Vagina (tissue), 2 donors: ENCODE data around the gene NME8.

Source experiments
- POLR2A ChIP-seq, 2 donors: fragments of 450-650 bp; IDR thresholded peaks; one replicate each; pipeline ENCODE4 v1.6.1; 2017; ENCODE audit warnings: antibody characterized with exemption in 2 of 2, mild to moderate bottlenecking in 2 of 2, moderate library complexity in 2 of 2
- POLR2AphosphoS5 ChIP-seq, 2 donors: sonication (generic); formaldehyde crosslinking; IDR thresholded peaks; one replicate each; pipeline ENCODE4 v1.9.0; 2017; ENCODE audit warnings: antibody characterized with exemption in 2 of 2, mild to moderate bottlenecking in 2 of 2, low read depth in 1 of 2; ENCODE audit not compliant: insufficient read depth in 1 of 2
- TF ChIP-seq, protein P1 (sequence below), 3 experiments: fragments of 450-650 bp in 2 of 3; fragments of 200-600 bp in 1 of 3; sonication (generic) in 1 of 3; IDR thresholded peaks; one replicate each; pipeline ENCODE4 v1.5.1; 2017 to 2019; ENCODE audit warnings: antibody characterized with exemption in 3 of 3, mild to moderate bottlenecking in 2 of 3, moderate library complexity in 2 of 3

DNA sequence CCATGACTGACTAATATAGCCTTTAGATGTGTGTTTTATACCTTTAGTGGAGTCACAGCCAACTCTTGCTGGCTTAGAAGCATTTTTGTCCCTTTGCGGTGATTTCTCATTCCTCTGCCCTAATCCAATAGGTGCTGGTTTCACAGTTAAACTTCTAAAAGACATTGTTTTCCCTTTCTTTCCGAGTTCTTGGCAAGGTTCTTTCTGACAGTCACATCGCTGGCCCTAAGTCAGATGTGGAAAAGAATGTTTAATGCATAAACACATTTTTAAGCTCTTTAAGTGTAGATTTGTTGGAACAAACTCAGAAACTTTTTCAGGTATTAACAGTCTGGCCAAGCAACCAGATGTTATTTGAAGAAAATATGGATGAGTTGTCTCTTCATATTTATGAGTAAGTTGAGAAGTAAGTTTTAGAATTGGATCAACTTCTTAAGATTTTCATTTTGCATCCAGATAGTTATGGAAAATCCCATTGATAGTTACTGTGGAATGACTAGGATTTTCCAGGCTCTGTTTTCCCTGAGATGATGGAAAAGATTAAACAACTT is 76.2 kb downstream of the NME8 start:
- TF ChIP-seq, protein P1, sequence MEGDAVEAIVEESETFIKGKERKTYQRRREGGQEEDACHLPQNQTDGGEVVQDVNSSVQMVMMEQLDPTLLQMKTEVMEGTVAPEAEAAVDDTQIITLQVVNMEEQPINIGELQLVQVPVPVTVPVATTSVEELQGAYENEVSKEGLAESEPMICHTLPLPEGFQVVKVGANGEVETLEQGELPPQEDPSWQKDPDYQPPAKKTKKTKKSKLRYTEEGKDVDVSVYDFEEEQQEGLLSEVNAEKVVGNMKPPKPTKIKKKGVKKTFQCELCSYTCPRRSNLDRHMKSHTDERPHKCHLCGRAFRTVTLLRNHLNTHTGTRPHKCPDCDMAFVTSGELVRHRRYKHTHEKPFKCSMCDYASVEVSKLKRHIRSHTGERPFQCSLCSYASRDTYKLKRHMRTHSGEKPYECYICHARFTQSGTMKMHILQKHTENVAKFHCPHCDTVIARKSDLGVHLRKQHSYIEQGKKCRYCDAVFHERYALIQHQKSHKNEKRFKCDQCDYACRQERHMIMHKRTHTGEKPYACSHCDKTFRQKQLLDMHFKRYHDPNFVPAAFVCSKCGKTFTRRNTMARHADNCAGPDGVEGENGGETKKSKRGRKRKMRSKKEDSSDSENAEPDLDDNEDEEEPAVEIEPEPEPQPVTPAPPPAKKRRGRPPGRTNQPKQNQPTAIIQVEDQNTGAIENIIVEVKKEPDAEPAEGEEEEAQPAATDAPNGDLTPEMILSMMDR (IDR thresholded peaks at IDR 0.05): no peak
- TF ChIP-seq POLR2A (IDR thresholded peaks at IDR 0.05): no peak
- TF ChIP-seq POLR2AphosphoS5 (IDR thresholded peaks at IDR 0.05; ENCODE audit: insufficient read depth in 1 of 2, low read depth in 1 of 2): no peak
